Retinal pigment epithelial cell (primary cell): ENCODE data around the gene SETDB2.

Source experiments
- DNase-seq: peaks from one replicate; pipeline ENCODE4 v3.0.0-alpha.2; 2010; ENCODE audit warnings: low read depth
- H3K4me3 ChIP-seq: 2 replicates; pipeline ENCODE4 v1.5.1; 2011; ENCODE audit warnings: mild to moderate bottlenecking, low read length, control low read depth, moderate library complexity
- CTCF ChIP-seq: conservative IDR thresholded peaks from 2 replicates; pipeline ENCODE4 v1.5.1; 2011; ENCODE audit warnings: low read depth, low read length, control low read depth, inconsistent platforms

Gene SETDB2

GRCh38 chr13:49503951-49504350, 59.9 kb downstream of the SETDB2 start:
- no peak overlapping the region for H3K4me3 ChIP-seq
- no peak for TF ChIP-seq CTCF
- DNase-seq, result no peak

GRCh38 chr13:49512578-49512977, 68.5 kb downstream of the SETDB2 start:
- no peak for TF ChIP-seq CTCF
- no peak overlapping the region for H3K4me3 ChIP-seq
- no peak for DNase-seq

GRCh38 chr13:49516467-49516866, 72.4 kb downstream of the SETDB2 start:
- no peak for DNase-seq
- no peak overlapping the region for H3K4me3 ChIP-seq
- no peak for TF ChIP-seq CTCF

- no peak overlapping the region for H3K4me3 ChIP-seq
- no peak for DNase-seq
- TF ChIP-seq CTCF, result peak; percentile 52
These were observed 73.4 kb downstream of the SETDB2 start for GRCh38 chr13:49517461-49517860.

GRCh38 chr13:49521224-49521623, 77.2 kb downstream of the SETDB2 start:
- no peak for TF ChIP-seq CTCF
- H3K4me3 ChIP-seq, result no peak overlapping the region
- DNase-seq, result no peak

- no peak for TF ChIP-seq CTCF
- no peak for DNase-seq
- H3K4me3 ChIP-seq, result no peak overlapping the region
These were observed 80.8 kb downstream of the SETDB2 start for GRCh38 chr13:49524740-49525501.

- no peak for TF ChIP-seq CTCF
- DNase-seq, result no peak
- H3K4me3 ChIP-seq, result no peak overlapping the region
These were observed 83.0 kb downstream of the SETDB2 start for GRCh38 chr13:49527123-49527522.
